ENCODE data around the gene DNAH3.

The DNAH3 gene

GRCh38 chr16:20960899-20961298 is 189.7 kb downstream of the DNAH3 start:
- in situ Hi-C loops (cut with MboI; ENCODE audit: low pct_unique_long_range_greater_than_20kb, low sequenced_read_pairs, unreplicated experiment) = no loop called here
- no peak for DNase-seq (ENCODE audit: low spot score)
- TF ChIP-seq CTCF (IDR thresholded peaks at IDR 0.05; ENCODE audit: extremely low read depth, insufficient read depth, missing control alignments) = no peak

- in situ Hi-C loops (cut with MboI; ENCODE audit: low pct_unique_long_range_greater_than_20kb, low sequenced_read_pairs, unreplicated experiment) = no loop called here
- DNase-seq (ENCODE audit: low spot score) = no peak
- no peak for TF ChIP-seq CTCF (IDR thresholded peaks at IDR 0.05; ENCODE audit: extremely low read depth, insufficient read depth, missing control alignments)
These were observed 193.5 kb downstream of the DNAH3 start for GRCh38 chr16:20957153-20957552.

GRCh38 chr16:20956319-20956718 is 194.3 kb downstream of the DNAH3 start:
- in situ Hi-C loops (cut with MboI; ENCODE audit: low pct_unique_long_range_greater_than_20kb, low sequenced_read_pairs, unreplicated experiment) = no loop called here
- no peak for DNase-seq (ENCODE audit: low spot score)
- peak; percentile 20 for TF ChIP-seq CTCF (IDR thresholded peaks at IDR 0.05; ENCODE audit: extremely low read depth, insufficient read depth, missing control alignments)

- in situ Hi-C loops (cut with MboI; ENCODE audit: low pct_unique_long_range_greater_than_20kb, low sequenced_read_pairs, unreplicated experiment) = no loop called here
- TF ChIP-seq CTCF (IDR thresholded peaks at IDR 0.05; ENCODE audit: extremely low read depth, insufficient read depth, missing control alignments) = no peak
- no peak for DNase-seq (ENCODE audit: low spot score)
These were observed 196.1 kb downstream of the DNAH3 start for GRCh38 chr16:20954574-20954973.

GRCh38 chr16:20952139-20952920 is 198.3 kb downstream of the DNAH3 start:
- in situ Hi-C loops (cut with MboI; ENCODE audit: low pct_unique_long_range_greater_than_20kb, low sequenced_read_pairs, unreplicated experiment) = no loop called here
- TF ChIP-seq CTCF (IDR thresholded peaks at IDR 0.05; ENCODE audit: extremely low read depth, insufficient read depth, missing control alignments) = no peak
- no peak for DNase-seq (ENCODE audit: low spot score)

GRCh38 chr16:20950294-20950693 is 200.4 kb downstream of the DNAH3 start:
- no peak for TF ChIP-seq CTCF (IDR thresholded peaks at IDR 0.05; ENCODE audit: extremely low read depth, insufficient read depth, missing control alignments)
- in situ Hi-C loops (cut with MboI; ENCODE audit: low pct_unique_long_range_greater_than_20kb, low sequenced_read_pairs, unreplicated experiment) = no loop called here
- no peak for DNase-seq (ENCODE audit: low spot score)

Measured in GM13977 (cell line).